MM.1S (cell line): ENCODE measurements around the gene NARF.

Source experiments
- CTCF ChIP-seq: fragments of 300-600 bp; sonication (generic); IDR thresholded peaks from 2 replicates; pipeline ENCODE4 v1.5.1; 2016; ENCODE audit warnings: antibody characterized with exemption, low read length, mixed read lengths
- EZH2 ChIP-seq: fragments of 300-600 bp; sonication (generic); optimal IDR thresholded peaks from 2 replicates; pipeline ENCODE3; 2017; ENCODE audit warnings: low read depth, mild to moderate bottlenecking, antibody characterized with exemption, low read length, mixed read lengths

GRCh38 chr17:82489851-82490511 lies 31.4 kb downstream of the NARF start:
- TF ChIP-seq CTCF (no peak), EZH2 (no peak)
